DMS153 (cell line): Measurements from ENCODE around the gene SMYD3.
A peak's percentile ranks its signal among the peaks of the same experiment; 100 is the strongest.

Experiments used
- DNase-seq: peaks from one replicate; lab custom pipeline; 2025; lab: John Stamatoyannopoulos, UW

SMYD3 gene

GRCh38 chr1:246515390-246516005 is 8.4 kb upstream of the SMYD3 start:
- DNase-seq, result no peak

GRCh38 chr1:246513619-246514343 is 6.7 kb upstream of the SMYD3 start:
- no peak for DNase-seq

GRCh38 chr1:246513041-246513440 is 6.0 kb upstream of the SMYD3 start:
- no peak for DNase-seq

- DNase-seq, result no peak
Measured at GRCh38 chr1:246512635-246513034, 5.6 kb upstream of the SMYD3 start.

GRCh38 chr1:246512230-246512629 is 5.2 kb upstream of the SMYD3 start:
- no peak for DNase-seq

- no peak for DNase-seq
Measured at GRCh38 chr1:246511203-246511602, 4.1 kb upstream of the SMYD3 start.

- no peak for DNase-seq
Measured at GRCh38 chr1:246510147-246511030, 3.3 kb upstream of the SMYD3 start.

- DNase-seq, result no peak
Measured at GRCh38 chr1:246508897-246509688, 2.0 kb upstream of the SMYD3 start.

- no peak for DNase-seq
Measured at GRCh38 chr1:246506367-246506673, 759 bp downstream of the SMYD3 start.

- peak; percentile 92 for DNase-seq
Measured at GRCh38 chr1:246503341-246503740, 3.7 kb downstream of the SMYD3 start.

GRCh38 chr1:246497331-246497915 is 9.7 kb downstream of the SMYD3 start:
- peak; percentile 58 for DNase-seq

- DNase-seq, result peak; percentile 56
Measured at GRCh38 chr1:246492611-246493245, 14.4 kb downstream of the SMYD3 start.

GRCh38 chr1:246491551-246492053 is 15.5 kb downstream of the SMYD3 start:
- no peak for DNase-seq

- no peak for DNase-seq
Measured at GRCh38 chr1:246488674-246489073, 18.4 kb downstream of the SMYD3 start.

- no peak for DNase-seq
Measured at GRCh38 chr1:246483569-246483933, 23.5 kb downstream of the SMYD3 start.

- DNase-seq, result no peak
Measured at GRCh38 chr1:246482805-246483568, 24.1 kb downstream of the SMYD3 start.

GRCh38 chr1:246479061-246479460 is 28.0 kb downstream of the SMYD3 start:
- no peak for DNase-seq

GRCh38 chr1:246477634-246478033 is 29.4 kb downstream of the SMYD3 start:
- no peak for DNase-seq

GRCh38 chr1:246476771-246477170 is 30.3 kb downstream of the SMYD3 start:
- no peak for DNase-seq

- DNase-seq, result no peak
Measured at GRCh38 chr1:246471688-246472087, 35.4 kb downstream of the SMYD3 start.
